ENCODE measurements around the gene OCIAD1.

GRCh38 chr4:48815483-48815882 lies 15.4 kb upstream of the OCIAD1 start:
- TF ChIP-seq POLR2A (IDR thresholded peaks at IDR 0.05; ENCODE audit: low read length): no peak
- TF ChIP-seq GATA1 (IDR thresholded peaks at IDR 0.05; ENCODE audit: low read depth, low read length): no peak
